Sigmoid colon (tissue), 4 donors: ENCODE results near the gene PITPNM2.

Experiments
- POLR2A ChIP-seq, 2 donors: fragments of 450-650 bp; IDR thresholded peaks; one replicate each; pipeline ENCODE4 v1.6.1; 2016; ENCODE audit warnings: antibody characterized with exemption in 2 of 2, mild to moderate bottlenecking in 2 of 2, moderate library complexity in 2 of 2
- POLR2AphosphoS5 ChIP-seq, 4 donors: sonication (generic); formaldehyde crosslinking; IDR thresholded peaks; one replicate each; pipeline ENCODE4 v1.6.1; 2017; ENCODE audit warnings: antibody characterized with exemption in 4 of 4

GRCh38 chr12:123142921-123143735, 7.8 kb downstream of the PITPNM2 start:
- TF ChIP-seq POLR2AphosphoS5 (IDR thresholded peaks at IDR 0.05): peak in 1 of 4 donors; percentile 58
- peak in 1 of 2 donors; percentile 6 for TF ChIP-seq POLR2A (IDR thresholded peaks at IDR 0.05)
